ENCODE data around the gene ASIC2.

ASIC2 gene

GRCh38 chr17:33175562-33175961, 117.5 kb downstream of the ASIC2 start:
- no peak overlapping the region for H2AFZ ChIP-seq (ENCODE audit: low read depth, low read length)
- no peak overlapping the region for H3K4me3 ChIP-seq (ENCODE audit: low read length)
- H3K9me3 ChIP-seq (ENCODE audit: low read length): no peaks in the 10 kb centered on the region
- H3K27me3 ChIP-seq (ENCODE audit: insufficient read depth, low read length): no peaks in the 10 kb centered on the region
- H3K36me3 ChIP-seq (ENCODE audit: insufficient read depth, low read length): no peaks in the 10 kb centered on the region
- no peaks in the 10 kb centered on the region for H3K4me1 ChIP-seq (ENCODE audit: insufficient read depth, low read length)

- no peaks in the 10 kb centered on the region for H3K4me1 ChIP-seq (ENCODE audit: insufficient read depth, low read length)
- H3K4me3 ChIP-seq (ENCODE audit: low read length): no peak overlapping the region
- H3K9me3 ChIP-seq (ENCODE audit: low read length): no peaks in the 10 kb centered on the region
- no peaks in the 10 kb centered on the region for H3K27me3 ChIP-seq (ENCODE audit: insufficient read depth, low read length)
- H3K36me3 ChIP-seq (ENCODE audit: insufficient read depth, low read length): no peaks in the 10 kb centered on the region
- no peak overlapping the region for H2AFZ ChIP-seq (ENCODE audit: low read depth, low read length)
Measured at GRCh38 chr17:33171931-33172330, 121.2 kb downstream of the ASIC2 start.

GRCh38 chr17:33169580-33170285, 123.4 kb downstream of the ASIC2 start:
- Histone ChIP-seq H3K9me3 (ENCODE audit: low read length) (no peaks in the 10 kb centered on the region), H3K4me3 (ENCODE audit: low read length) (no peak overlapping the region), H3K4me1 (ENCODE audit: insufficient read depth, low read length) (no peaks in the 10 kb centered on the region), H3K27me3 (ENCODE audit: insufficient read depth, low read length) (no peaks in the 10 kb centered on the region), H2AFZ (ENCODE audit: low read depth, low read length) (no peak overlapping the region), H3K36me3 (ENCODE audit: insufficient read depth, low read length) (no peaks in the 10 kb centered on the region)

- Histone ChIP-seq H3K36me3 (ENCODE audit: insufficient read depth, low read length) (no peaks in the 10 kb centered on the region), H3K27me3 (ENCODE audit: insufficient read depth, low read length) (no peaks in the 10 kb centered on the region), H3K4me3 (ENCODE audit: low read length) (no peak overlapping the region), H3K4me1 (ENCODE audit: insufficient read depth, low read length) (no peaks in the 10 kb centered on the region), H2AFZ (ENCODE audit: low read depth, low read length) (no peak overlapping the region), H3K9me3 (ENCODE audit: low read length) (no peaks in the 10 kb centered on the region)
Measured at GRCh38 chr17:33167736-33168135, 125.4 kb downstream of the ASIC2 start.

- Histone ChIP-seq H3K27me3 (ENCODE audit: insufficient read depth, low read length) (no peaks in the 10 kb centered on the region), H2AFZ (ENCODE audit: low read depth, low read length) (no peak overlapping the region), H3K9me3 (ENCODE audit: low read length) (no peaks in the 10 kb centered on the region), H3K36me3 (ENCODE audit: insufficient read depth, low read length) (no peaks in the 10 kb centered on the region), H3K4me1 (ENCODE audit: insufficient read depth, low read length) (no peaks in the 10 kb centered on the region), H3K4me3 (ENCODE audit: low read length) (no peak overlapping the region)
Measured at GRCh38 chr17:33166472-33166871, 126.6 kb downstream of the ASIC2 start.

- Histone ChIP-seq H3K4me1 (ENCODE audit: insufficient read depth, low read length) (no peaks in the 10 kb centered on the region), H3K9me3 (ENCODE audit: low read length) (no peaks in the 10 kb centered on the region), H3K27me3 (ENCODE audit: insufficient read depth, low read length) (no peaks in the 10 kb centered on the region), H3K4me3 (ENCODE audit: low read length) (no peak overlapping the region), H2AFZ (ENCODE audit: low read depth, low read length) (no peak overlapping the region), H3K36me3 (ENCODE audit: insufficient read depth, low read length) (no peaks in the 10 kb centered on the region)
Measured at GRCh38 chr17:33164169-33164881, 128.8 kb downstream of the ASIC2 start.

- H3K4me1 ChIP-seq (ENCODE audit: insufficient read depth, low read length): no peaks in the 10 kb centered on the region
- H2AFZ ChIP-seq (ENCODE audit: low read depth, low read length): no peak overlapping the region
- H3K4me3 ChIP-seq (ENCODE audit: low read length): no peak overlapping the region
- no peaks in the 10 kb centered on the region for H3K27me3 ChIP-seq (ENCODE audit: insufficient read depth, low read length)
- no peaks in the 10 kb centered on the region for H3K9me3 ChIP-seq (ENCODE audit: low read length)
- H3K36me3 ChIP-seq (ENCODE audit: insufficient read depth, low read length): no peaks in the 10 kb centered on the region
Measured at GRCh38 chr17:33163533-33164168, 129.4 kb downstream of the ASIC2 start.

- Histone ChIP-seq H3K4me3 (ENCODE audit: low read length) (no peak overlapping the region), H3K9me3 (ENCODE audit: low read length) (no peaks in the 10 kb centered on the region), H3K4me1 (ENCODE audit: insufficient read depth, low read length) (no peaks in the 10 kb centered on the region), H3K27me3 (ENCODE audit: insufficient read depth, low read length) (no peaks in the 10 kb centered on the region), H3K36me3 (ENCODE audit: insufficient read depth, low read length) (no peaks in the 10 kb centered on the region), H2AFZ (ENCODE audit: low read depth, low read length) (no peak overlapping the region)
Measured at GRCh38 chr17:33154869-33155455, 138.1 kb downstream of the ASIC2 start.

- Histone ChIP-seq H3K4me3 (ENCODE audit: low read length) (no peak overlapping the region), H3K4me1 (ENCODE audit: insufficient read depth, low read length) (no peaks in the 10 kb centered on the region), H3K27me3 (ENCODE audit: insufficient read depth, low read length) (no peaks in the 10 kb centered on the region), H3K36me3 (ENCODE audit: insufficient read depth, low read length) (no peaks in the 10 kb centered on the region), H3K9me3 (ENCODE audit: low read length) (no peaks in the 10 kb centered on the region), H2AFZ (ENCODE audit: low read depth, low read length) (no peak overlapping the region)
Measured at GRCh38 chr17:33152783-33153182, 140.3 kb downstream of the ASIC2 start.

- no peak overlapping the region for H2AFZ ChIP-seq (ENCODE audit: low read depth, low read length)
- H3K4me3 ChIP-seq (ENCODE audit: low read length): no peak overlapping the region
- no peaks in the 10 kb centered on the region for H3K36me3 ChIP-seq (ENCODE audit: insufficient read depth, low read length)
- H3K27me3 ChIP-seq (ENCODE audit: insufficient read depth, low read length): no peaks in the 10 kb centered on the region
- no peaks in the 10 kb centered on the region for H3K4me1 ChIP-seq (ENCODE audit: insufficient read depth, low read length)
- H3K9me3 ChIP-seq (ENCODE audit: low read length): no peaks in the 10 kb centered on the region
Measured at GRCh38 chr17:33151565-33151964, 141.5 kb downstream of the ASIC2 start.

- Histone ChIP-seq H3K4me1 (ENCODE audit: insufficient read depth, low read length) (no peaks in the 10 kb centered on the region), H2AFZ (ENCODE audit: low read depth, low read length) (no peak overlapping the region), H3K9me3 (ENCODE audit: low read length) (no peaks in the 10 kb centered on the region), H3K27me3 (ENCODE audit: insufficient read depth, low read length) (no peaks in the 10 kb centered on the region), H3K36me3 (ENCODE audit: insufficient read depth, low read length) (no peaks in the 10 kb centered on the region), H3K4me3 (ENCODE audit: low read length) (no peak overlapping the region)
Measured at GRCh38 chr17:33145941-33146340, 147.2 kb downstream of the ASIC2 start.

- Histone ChIP-seq H3K4me1 (ENCODE audit: insufficient read depth, low read length) (no peaks in the 10 kb centered on the region), H3K27me3 (ENCODE audit: insufficient read depth, low read length) (no peaks in the 10 kb centered on the region)
Measured at GRCh38 chr17:33144837-33145236, 148.3 kb downstream of the ASIC2 start.

GRCh38 chr17:33142705-33143299, 150.3 kb downstream of the ASIC2 start:
- no peak overlapping the region for H3K4me3 ChIP-seq (ENCODE audit: low read length)
- no peaks in the 10 kb centered on the region for H3K4me1 ChIP-seq (ENCODE audit: insufficient read depth, low read length)
- H3K9me3 ChIP-seq (ENCODE audit: low read length): no peaks in the 10 kb centered on the region
- H3K27me3 ChIP-seq (ENCODE audit: insufficient read depth, low read length): no peaks in the 10 kb centered on the region
- no peak overlapping the region for H2AFZ ChIP-seq (ENCODE audit: low read depth, low read length)
- H3K36me3 ChIP-seq (ENCODE audit: insufficient read depth, low read length): no peaks in the 10 kb centered on the region

More at GRCh38 chr17:33144837-33145236, 148.3 kb downstream of the ASIC2 start:
- Histone ChIP-seq H2AFZ (ENCODE audit: low read depth, low read length) (no peak overlapping the region), H3K9me3 (ENCODE audit: low read length) (no peaks in the 10 kb centered on the region), H3K4me3 (ENCODE audit: low read length) (no peak overlapping the region), H3K36me3 (ENCODE audit: insufficient read depth, low read length) (no peaks in the 10 kb centered on the region)

All from neuron (in vitro differentiated cells).